Parathyroid adenoma (tissue), 2 donors: Measurements from ENCODE around the gene SBF2.
"Not testable (repeated sequence)": the region's sequence is repeated elsewhere in the genome, so short reads cannot be mapped to it uniquely, and the experiment has no call there.

ENCODE experiments used
- H2AFZ ChIP-seq: fragments of 300-600 bp; sonication (generic); one replicate; pipeline ENCODE4 v1.7.0; 2017; ENCODE audit warnings: antibody characterized with exemption, mild to moderate bottlenecking
- H3K27ac ChIP-seq: fragments of 300-600 bp; sonication (generic); one replicate; pipeline ENCODE4 v1.7.0; 2017
- H3K27me3 ChIP-seq: fragments of 300-600 bp; sonication (generic); one replicate; pipeline ENCODE4 v1.7.0; 2017; ENCODE audit warnings: low read length; ENCODE audit not compliant: control insufficient read depth, insufficient read depth
- H3K36me3 ChIP-seq: fragments of 300-600 bp; sonication (generic); one replicate; pipeline ENCODE4 v1.7.0; 2017; ENCODE audit warnings: low read length; ENCODE audit not compliant: control insufficient read depth, insufficient read depth
- H3K4me1 ChIP-seq: fragments of 300-600 bp; sonication (generic); one replicate; pipeline ENCODE4 v1.7.0; 2017; ENCODE audit warnings: control low read depth
- H3K4me2 ChIP-seq: fragments of 300-600 bp; sonication (generic); one replicate; pipeline ENCODE4 v1.7.0; 2017; ENCODE audit warnings: low read length
- H3K4me3 ChIP-seq: fragments of 300-600 bp; sonication (generic); one replicate; pipeline ENCODE4 v1.7.0; 2017; ENCODE audit warnings: low read depth, low read length
- H3K79me2 ChIP-seq: fragments of 300-600 bp; sonication (generic); one replicate; pipeline ENCODE4 v1.7.0; 2017; ENCODE audit warnings: control low read depth
- H3K9ac ChIP-seq: fragments of 300-600 bp; sonication (generic); one replicate; pipeline ENCODE4 v1.7.0; 2017; ENCODE audit warnings: mild to moderate bottlenecking
- H3K9me3 ChIP-seq: fragments of 300-600 bp; sonication (generic); one replicate; pipeline ENCODE4 v1.7.0; 2017; ENCODE audit warnings: low read length; ENCODE audit not compliant: control insufficient read depth
- TF ChIP-seq, protein P1 (sequence below): fragments of 300-600 bp; sonication (generic); IDR thresholded peaks from one replicate; pipeline ENCODE4 v1.7.0; 2017; ENCODE audit warnings: antibody characterized with exemption, mild to moderate bottlenecking
- donor health status: primary hyperparathyroidism.

Gene SBF2

DNA sequence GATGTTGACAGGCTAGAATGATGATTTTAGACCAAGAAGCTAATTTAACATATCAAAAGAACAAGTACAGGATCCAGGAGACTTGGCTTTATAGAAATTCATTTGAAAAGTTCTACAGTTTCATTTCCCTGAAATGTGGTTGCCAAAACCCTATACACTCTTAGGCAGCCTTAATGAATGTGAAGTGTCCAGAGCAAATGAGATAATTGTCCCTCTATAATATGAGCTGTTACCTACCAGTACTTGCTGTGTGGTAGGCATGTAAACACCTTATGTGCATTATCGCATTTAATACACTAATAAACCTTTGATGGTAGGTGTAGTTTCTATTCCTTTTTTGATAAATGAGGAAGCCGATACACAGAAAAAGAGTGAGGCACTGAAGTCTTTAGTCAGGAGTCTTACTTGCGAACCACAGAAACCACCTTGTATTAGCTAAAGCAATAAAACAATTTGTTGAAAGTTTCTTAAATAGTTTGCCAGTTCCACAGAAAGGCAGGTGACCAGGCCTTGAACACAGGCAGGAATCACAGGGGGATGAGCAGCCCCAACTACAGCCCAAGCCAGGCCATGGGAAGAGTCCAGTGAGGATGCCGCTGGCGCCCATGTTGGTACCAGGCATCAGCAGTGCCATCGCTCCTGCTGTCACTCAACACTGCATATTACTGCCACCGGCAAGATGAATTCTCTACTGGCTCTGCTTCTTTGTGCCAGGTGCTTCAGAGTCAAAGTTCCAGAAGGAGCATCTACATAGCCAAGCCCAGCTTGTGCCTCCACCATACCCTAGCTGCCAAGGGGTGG is 548.4 kb downstream of the SBF2 start:
- no peaks in the 10 kb centered on the region for H3K79me2 ChIP-seq
- no peak overlapping the region for H2AFZ ChIP-seq
- no peaks in the 10 kb centered on the region for H3K9me3 ChIP-seq
- no peak overlapping the region for H3K27ac ChIP-seq
- TF ChIP-seq, protein P1, sequence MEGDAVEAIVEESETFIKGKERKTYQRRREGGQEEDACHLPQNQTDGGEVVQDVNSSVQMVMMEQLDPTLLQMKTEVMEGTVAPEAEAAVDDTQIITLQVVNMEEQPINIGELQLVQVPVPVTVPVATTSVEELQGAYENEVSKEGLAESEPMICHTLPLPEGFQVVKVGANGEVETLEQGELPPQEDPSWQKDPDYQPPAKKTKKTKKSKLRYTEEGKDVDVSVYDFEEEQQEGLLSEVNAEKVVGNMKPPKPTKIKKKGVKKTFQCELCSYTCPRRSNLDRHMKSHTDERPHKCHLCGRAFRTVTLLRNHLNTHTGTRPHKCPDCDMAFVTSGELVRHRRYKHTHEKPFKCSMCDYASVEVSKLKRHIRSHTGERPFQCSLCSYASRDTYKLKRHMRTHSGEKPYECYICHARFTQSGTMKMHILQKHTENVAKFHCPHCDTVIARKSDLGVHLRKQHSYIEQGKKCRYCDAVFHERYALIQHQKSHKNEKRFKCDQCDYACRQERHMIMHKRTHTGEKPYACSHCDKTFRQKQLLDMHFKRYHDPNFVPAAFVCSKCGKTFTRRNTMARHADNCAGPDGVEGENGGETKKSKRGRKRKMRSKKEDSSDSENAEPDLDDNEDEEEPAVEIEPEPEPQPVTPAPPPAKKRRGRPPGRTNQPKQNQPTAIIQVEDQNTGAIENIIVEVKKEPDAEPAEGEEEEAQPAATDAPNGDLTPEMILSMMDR, result no peak
- H3K4me3 ChIP-seq, result no peak overlapping the region
- H3K9ac ChIP-seq, result no peak overlapping the region
- no peaks in the 10 kb centered on the region for H3K4me1 ChIP-seq
- no peaks in the 10 kb centered on the region for H3K27me3 ChIP-seq
- H3K36me3 ChIP-seq, result no peaks in the 10 kb centered on the region
- no peak overlapping the region for H3K4me2 ChIP-seq

DNA sequence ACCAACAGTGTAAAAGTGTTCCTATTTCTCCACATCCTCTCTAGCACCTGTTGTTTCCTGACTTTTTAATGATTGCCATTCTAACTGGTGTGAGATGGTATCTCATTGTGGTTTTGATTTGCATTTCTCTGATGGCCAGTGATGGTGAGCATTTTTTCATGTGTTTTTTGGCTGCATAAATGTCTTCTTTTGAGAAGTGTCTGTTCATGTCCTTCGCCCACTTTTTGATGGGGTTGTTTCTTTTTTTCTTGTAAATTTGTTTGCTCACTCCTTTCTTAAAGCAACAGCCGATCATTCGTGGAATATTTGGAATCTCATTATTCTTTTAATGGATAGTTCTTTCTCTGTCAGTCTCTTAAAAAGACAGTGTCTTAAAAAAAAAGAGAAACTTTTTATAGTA is 550.5 kb downstream of the SBF2 start:
- H3K36me3 ChIP-seq, H3K9me3 ChIP-seq, H3K79me2 ChIP-seq, H3K4me2 ChIP-seq, H2AFZ ChIP-seq, H3K4me1 ChIP-seq, H3K4me3 ChIP-seq, H3K27ac ChIP-seq, H3K9ac ChIP-seq, H3K27me3 ChIP-seq: not testable (repeated sequence)

DNA sequence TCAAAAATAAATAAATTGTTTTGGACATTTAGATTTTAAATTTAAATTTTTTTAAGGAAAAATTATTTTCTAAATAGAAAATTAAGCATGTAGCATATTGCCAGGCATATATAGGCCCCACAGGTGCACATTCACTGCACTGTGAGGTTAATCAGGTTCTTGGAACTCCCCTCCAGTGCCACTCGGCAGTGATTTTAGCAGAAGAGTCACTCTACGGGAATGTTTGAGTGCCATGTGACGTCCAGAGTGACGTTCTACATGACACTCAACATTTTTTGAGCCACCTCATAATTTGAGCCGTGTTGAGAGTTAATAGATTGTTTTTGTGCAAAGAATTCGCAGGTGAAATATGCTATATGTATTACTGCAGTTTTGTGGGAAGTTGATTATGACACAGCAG is 552.8 kb downstream of the SBF2 start:
- no peak overlapping the region for H3K4me2 ChIP-seq
- H3K36me3 ChIP-seq, result no peaks in the 10 kb centered on the region
- no peaks in the 10 kb centered on the region for H3K4me1 ChIP-seq
- H3K9me3 ChIP-seq, result no peaks in the 10 kb centered on the region
- no peak overlapping the region for H3K4me3 ChIP-seq
- no peak overlapping the region for H3K9ac ChIP-seq
- no peak overlapping the region for H2AFZ ChIP-seq
- no peaks in the 10 kb centered on the region for H3K79me2 ChIP-seq
- H3K27ac ChIP-seq, result no peak overlapping the region
- TF ChIP-seq, protein P1, result no peak
- no peaks in the 10 kb centered on the region for H3K27me3 ChIP-seq

DNA sequence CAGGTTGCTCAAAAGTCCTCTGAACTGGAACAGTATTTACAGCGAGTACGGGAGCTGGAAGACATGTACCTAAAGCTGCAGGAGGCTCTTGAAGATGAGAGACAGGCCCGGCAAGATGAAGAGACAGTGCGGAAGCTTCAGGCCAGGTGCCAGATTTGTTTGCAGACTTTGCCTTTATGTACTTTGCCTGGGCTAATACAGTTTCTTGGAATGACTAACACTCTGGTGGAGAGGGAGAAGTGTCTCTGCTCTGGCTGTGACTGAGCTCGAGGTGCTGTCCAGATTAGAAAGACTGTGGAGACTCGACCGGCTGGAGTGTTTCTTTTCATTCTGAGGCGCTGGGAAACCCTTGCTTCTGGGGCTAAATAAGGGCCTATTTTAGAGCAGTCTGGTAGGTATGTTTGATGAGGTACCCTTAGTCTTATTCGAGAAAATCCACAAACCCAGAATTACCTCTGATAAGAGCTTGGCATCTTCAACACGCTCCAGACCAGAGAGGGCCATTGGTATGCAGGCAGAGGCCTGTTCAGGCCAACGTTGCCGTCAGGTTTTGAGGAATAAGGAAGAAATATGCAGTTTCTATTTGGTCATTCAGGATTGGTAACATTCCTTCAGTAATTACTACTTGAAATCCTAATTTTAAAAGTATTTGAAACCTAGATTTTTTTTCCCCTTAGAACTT is 553.7 kb downstream of the SBF2 start:
- no peaks in the 10 kb centered on the region for H3K79me2 ChIP-seq
- H3K9ac ChIP-seq, result no peak overlapping the region
- TF ChIP-seq, protein P1, result no peak
- H3K27ac ChIP-seq, result no peak overlapping the region
- H3K4me3 ChIP-seq, result no peak overlapping the region
- no peaks in the 10 kb centered on the region for H3K36me3 ChIP-seq
- no peaks in the 10 kb centered on the region for H3K4me1 ChIP-seq
- no peaks in the 10 kb centered on the region for H3K9me3 ChIP-seq
- no peak overlapping the region for H2AFZ ChIP-seq
- no peaks in the 10 kb centered on the region for H3K27me3 ChIP-seq
- H3K4me2 ChIP-seq, result no peak overlapping the region

DNA sequence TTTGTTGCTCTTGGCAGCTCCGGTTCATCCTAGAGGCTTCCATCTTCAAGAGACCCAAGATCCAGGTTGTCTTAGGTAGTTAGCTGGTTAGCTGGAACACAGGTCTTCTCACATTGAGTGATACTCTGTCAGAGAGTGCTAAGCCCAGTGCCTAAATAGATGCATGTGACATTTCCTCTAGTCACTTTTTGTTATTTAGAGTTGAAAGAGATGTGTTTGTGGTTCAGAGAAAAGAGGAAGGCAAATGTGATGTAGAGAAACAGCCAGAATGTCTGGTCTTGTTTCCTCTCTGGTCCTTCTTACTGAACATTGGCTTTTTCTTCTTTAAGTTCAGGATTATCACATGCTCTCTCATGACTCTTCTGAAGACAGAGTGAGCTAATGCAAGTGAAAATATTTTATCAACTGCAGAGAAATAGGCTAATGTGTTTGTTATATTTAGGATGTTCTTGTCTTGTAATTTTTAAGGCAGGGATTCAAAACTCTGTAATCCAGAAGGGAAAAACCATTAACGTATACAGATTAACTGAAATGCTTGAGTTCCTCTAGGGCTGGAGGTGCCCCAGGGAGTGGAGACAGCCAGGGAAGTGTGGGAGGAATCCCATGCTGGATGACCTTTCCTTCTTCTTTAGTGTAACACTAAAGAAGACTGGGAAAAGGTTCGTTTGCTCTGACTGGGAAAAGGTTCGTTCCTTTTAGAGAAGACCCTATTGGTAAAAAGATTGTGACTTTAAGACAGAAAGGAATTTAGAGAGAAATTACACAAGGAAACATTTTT is 554.7 kb downstream of the SBF2 start:
- no peak overlapping the region for H2AFZ ChIP-seq
- H3K4me2 ChIP-seq, result no peak overlapping the region
- no peak overlapping the region for H3K9ac ChIP-seq
- H3K27me3 ChIP-seq, result no peaks in the 10 kb centered on the region
- no peak overlapping the region for H3K27ac ChIP-seq
- no peaks in the 10 kb centered on the region for H3K36me3 ChIP-seq
- no peaks in the 10 kb centered on the region for H3K79me2 ChIP-seq
- H3K4me3 ChIP-seq, result no peak overlapping the region
- no peaks in the 10 kb centered on the region for H3K9me3 ChIP-seq
- TF ChIP-seq, protein P1, result no peak
- no peaks in the 10 kb centered on the region for H3K4me1 ChIP-seq
